ENCODE measurements around the gene ATP1A1.

DNA sequence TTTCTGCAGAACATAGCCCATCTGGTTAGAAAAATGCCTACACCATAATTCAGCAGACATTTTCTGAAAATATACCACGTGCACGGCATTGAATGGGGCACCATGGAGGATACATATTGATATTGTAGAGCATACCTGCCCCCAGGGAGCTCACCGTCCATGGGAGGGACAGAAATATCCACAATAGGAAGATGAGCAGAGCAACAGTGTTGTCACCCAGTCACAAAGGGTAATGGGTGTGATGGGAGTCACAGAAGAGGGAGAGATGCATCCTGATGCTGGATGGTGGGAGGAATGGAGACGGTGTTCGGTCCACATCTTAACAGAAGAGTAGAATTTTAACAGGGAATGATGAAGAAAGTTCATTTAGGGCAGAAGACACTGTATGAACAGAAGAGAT lies 51.4 kb downstream of the ATP1A1 start:
- TF ChIP-seq POLR2A (IDR thresholded peaks at IDR 0.05) (no peak), POLR2AphosphoS5 (IDR thresholded peaks at IDR 0.05) (no peak)

Measured in suprapubic skin (tissue), 4 donors.